Activated gamma-delta T cell treated with anti-CD3 and anti-CD28 coated beads, Interleukin-2, amount 50 U/mL, for 16 hours (primary cell): ENCODE data around the gene CDKN2B-AS1.

ENCODE experiments used
- DNase-seq: peaks from one replicate; pipeline ENCODE4 v3.0.0-alpha.2; 2020; ENCODE audit warnings: low read depth

CDKN2B-AS1 gene

GRCh38 chr9:22118810-22119521 lies 124.4 kb downstream of the CDKN2B-AS1 start:
- no peak for DNase-seq

GRCh38 chr9:22119522-22120158 lies 125.0 kb downstream of the CDKN2B-AS1 start:
- no peak for DNase-seq

GRCh38 chr9:22120159-22120549 lies 125.6 kb downstream of the CDKN2B-AS1 start:
- no peak for DNase-seq

- no peak for DNase-seq
Observed at GRCh38 chr9:22120595-22120994, 126.0 kb downstream of the CDKN2B-AS1 start.

- DNase-seq = no peak
Observed at GRCh38 chr9:22124263-22125011, 129.8 kb downstream of the CDKN2B-AS1 start.

- DNase-seq = no peak
Observed at GRCh38 chr9:22129133-22129532, 134.5 kb downstream of the CDKN2B-AS1 start.

GRCh38 chr9:22129633-22130032 lies 135.0 kb downstream of the CDKN2B-AS1 start:
- DNase-seq = no peak

GRCh38 chr9:22131817-22132216 lies 137.2 kb downstream of the CDKN2B-AS1 start:
- DNase-seq = no peak

- DNase-seq = no peak
Observed at GRCh38 chr9:22134390-22134789, 139.8 kb downstream of the CDKN2B-AS1 start.

GRCh38 chr9:22136461-22137096 lies 142.0 kb downstream of the CDKN2B-AS1 start:
- DNase-seq = no peak

- DNase-seq = no peak
Observed at GRCh38 chr9:22138956-22139660, 144.5 kb downstream of the CDKN2B-AS1 start.

- DNase-seq = no peak
Observed at GRCh38 chr9:22141908-22142307, 147.3 kb downstream of the CDKN2B-AS1 start.

GRCh38 chr9:22142671-22143070 lies 148.1 kb downstream of the CDKN2B-AS1 start:
- no peak for DNase-seq

GRCh38 chr9:22143799-22144625 lies 149.4 kb downstream of the CDKN2B-AS1 start:
- DNase-seq = no peak

- DNase-seq = no peak
Observed at GRCh38 chr9:22146604-22147003, 152.0 kb downstream of the CDKN2B-AS1 start.

GRCh38 chr9:22147813-22148527 lies 153.4 kb downstream of the CDKN2B-AS1 start:
- no peak for DNase-seq

- no peak for DNase-seq
Observed at GRCh38 chr9:22148528-22148875, 153.9 kb downstream of the CDKN2B-AS1 start.

GRCh38 chr9:22148876-22149637 lies 154.5 kb downstream of the CDKN2B-AS1 start:
- DNase-seq = no peak

GRCh38 chr9:22154064-22154463 lies 159.5 kb downstream of the CDKN2B-AS1 start:
- no peak for DNase-seq

- DNase-seq = no peak
Observed at GRCh38 chr9:22156586-22156985, 162.0 kb downstream of the CDKN2B-AS1 start.
